ENCODE data around the gene KCNC1.

The KCNC1 gene

GRCh38 chr11:17734418-17734911 lies at the start of gene KCNC1:
Gene KCNC1 (plus strand): TSS chr11:17734781. CDS start chr11:17736003, 1,222 bp downstream.
- DNase-seq (ENCODE audit: low read depth): no peak

GRCh38 chr11:17686231-17686980 lies 48.2 kb upstream of the KCNC1 start:
- DNase-seq (ENCODE audit: low read depth): no peak

GRCh38 chr11:17687946-17688670 lies 46.5 kb upstream of the KCNC1 start:
- no peak for DNase-seq (ENCODE audit: low read depth)

GRCh38 chr11:17691550-17691949 lies 43.0 kb upstream of the KCNC1 start:
- no peak for DNase-seq (ENCODE audit: low read depth)

- DNase-seq (ENCODE audit: low read depth): no peak
These were observed 42.6 kb upstream of the KCNC1 start for GRCh38 chr11:17691976-17692375.

DNA sequence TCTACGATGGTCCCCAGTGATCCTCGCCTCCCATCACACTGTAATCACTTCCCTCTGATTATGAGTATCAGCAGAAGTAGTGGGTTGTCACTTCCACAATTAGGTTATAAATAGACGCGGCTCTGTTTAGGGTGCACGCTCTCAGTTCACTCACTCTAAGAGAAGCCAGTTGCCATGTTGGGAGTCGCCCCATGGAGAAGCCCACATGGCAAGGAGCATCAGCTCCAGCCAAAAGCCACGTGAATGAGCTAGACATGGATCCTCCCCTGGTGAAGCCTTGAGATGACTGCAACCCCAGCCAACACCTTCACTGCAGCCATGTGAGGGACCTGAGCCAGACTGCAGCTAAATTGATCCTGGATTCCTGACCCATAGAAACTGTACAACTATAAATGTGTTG lies 41.6 kb upstream of the KCNC1 start:
- DNase-seq (ENCODE audit: low read depth): no peak

- DNase-seq (ENCODE audit: low read depth): no peak
These were observed 41.0 kb upstream of the KCNC1 start for GRCh38 chr11:17693531-17693930.

- DNase-seq (ENCODE audit: low read depth): no peak
These were observed 40.0 kb upstream of the KCNC1 start for GRCh38 chr11:17694494-17695110.

DNA sequence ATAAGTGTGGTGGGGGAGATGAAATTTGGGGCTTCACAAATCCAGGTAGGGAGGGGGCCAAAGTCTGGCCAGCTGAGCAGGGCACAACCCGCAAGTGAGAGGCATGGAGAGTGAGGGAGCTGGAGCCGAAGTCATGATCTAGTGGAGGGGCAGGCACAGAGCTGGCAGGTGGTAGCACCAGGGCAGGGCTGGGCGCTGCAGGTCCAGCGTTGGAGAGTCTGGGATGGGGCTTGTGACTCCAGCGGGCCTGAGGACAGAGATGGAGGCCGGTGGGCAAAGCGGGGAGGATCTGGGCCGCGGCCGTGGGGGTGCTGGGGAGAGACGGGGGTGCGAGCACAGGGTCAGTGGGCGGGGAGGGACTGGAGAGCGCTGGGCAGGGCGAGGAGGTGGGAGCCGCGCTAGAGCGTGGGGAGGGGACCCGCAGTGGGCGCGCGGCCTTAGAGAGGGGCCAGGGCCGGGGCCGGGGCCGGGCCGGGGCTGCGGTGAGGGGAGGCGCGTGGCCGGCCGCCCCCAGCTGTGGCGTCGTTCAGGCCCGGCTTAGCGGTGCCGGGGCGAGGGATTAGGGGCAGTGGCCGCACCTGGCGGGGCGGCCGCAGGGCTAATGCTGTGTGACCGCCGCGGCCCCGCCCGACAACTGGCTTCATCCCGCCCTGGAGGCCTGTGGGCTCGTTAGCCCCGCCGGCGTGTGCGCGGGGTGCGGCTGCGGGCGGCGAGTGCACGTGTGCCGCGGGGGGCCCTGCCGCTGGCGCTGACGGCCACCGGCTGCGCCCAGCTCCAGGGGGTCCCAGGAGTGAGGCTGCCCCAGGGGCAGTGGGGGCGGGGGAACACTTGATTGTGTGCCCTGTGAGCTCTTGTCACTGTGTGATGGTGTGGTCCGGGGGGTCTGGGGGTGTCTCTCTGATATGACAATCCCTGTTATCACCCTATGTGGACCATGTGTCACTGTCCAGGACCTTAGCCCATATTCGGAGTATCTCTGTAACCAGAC lies 38.8 kb upstream of the KCNC1 start:
- DNase-seq (ENCODE audit: low read depth): no peak

- DNase-seq (ENCODE audit: low read depth): no peak
These were observed 37.8 kb upstream of the KCNC1 start for GRCh38 chr11:17696741-17697140.

DNA sequence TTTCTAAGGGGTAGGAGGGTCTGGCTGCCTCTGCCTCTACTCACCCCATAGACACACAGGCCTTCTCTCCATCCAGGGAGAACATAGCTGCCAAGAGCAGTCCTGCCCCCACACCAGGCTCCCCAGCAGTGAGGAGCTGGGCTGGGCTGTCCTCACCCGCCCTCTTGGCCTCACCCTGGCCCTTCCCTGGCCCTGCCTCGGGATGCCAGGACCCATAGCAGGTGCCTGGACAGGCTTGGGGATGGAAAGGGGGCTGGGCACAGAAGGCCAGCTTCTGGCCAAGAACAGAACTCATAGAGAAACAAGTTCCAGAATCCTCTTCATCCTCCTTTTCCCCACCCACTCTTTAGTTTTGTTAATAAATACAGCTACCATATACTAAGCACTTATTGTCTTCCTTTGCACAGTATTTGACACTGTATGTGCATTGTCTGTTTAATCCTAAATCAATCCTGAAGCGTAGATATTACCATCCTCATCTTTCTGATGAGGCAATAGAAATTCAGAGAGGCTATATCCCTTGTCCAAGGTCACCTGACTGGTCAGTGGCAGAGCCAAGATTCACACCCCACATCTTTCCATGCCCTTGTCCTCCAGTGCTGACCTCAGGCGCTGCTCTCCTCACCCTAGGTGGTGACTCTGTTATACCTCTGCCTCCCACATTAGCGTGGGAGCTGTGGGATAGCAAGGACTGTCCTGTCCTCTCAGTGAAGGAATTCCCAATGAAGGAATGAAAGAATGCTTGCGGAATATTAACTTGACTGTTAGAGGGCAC lies 37.2 kb upstream of the KCNC1 start:
- no peak for DNase-seq (ENCODE audit: low read depth)

GRCh38 chr11:17699147-17700114 lies 35.1 kb upstream of the KCNC1 start:
- no peak for DNase-seq (ENCODE audit: low read depth)

DNA sequence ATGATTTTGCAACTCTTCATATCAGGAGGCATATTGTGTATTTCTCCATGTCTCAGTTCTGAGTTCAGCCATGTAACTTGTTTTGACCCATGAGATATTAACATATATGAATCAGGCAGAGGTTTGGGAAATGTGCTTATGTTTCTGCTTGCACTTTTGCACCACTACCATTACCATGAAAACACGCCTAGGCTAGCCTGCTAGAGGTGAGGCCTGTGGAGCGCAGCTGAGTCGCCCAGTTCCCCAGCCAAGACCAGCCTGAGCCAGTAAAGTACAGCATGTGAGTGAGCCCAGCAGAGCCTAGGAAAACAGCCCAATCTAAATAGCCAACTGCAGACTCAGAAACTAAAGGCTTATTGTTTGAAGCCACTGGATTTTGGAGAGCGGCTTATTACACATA lies 33.6 kb upstream of the KCNC1 start:
- DNase-seq (ENCODE audit: low read depth): no peak

DNA sequence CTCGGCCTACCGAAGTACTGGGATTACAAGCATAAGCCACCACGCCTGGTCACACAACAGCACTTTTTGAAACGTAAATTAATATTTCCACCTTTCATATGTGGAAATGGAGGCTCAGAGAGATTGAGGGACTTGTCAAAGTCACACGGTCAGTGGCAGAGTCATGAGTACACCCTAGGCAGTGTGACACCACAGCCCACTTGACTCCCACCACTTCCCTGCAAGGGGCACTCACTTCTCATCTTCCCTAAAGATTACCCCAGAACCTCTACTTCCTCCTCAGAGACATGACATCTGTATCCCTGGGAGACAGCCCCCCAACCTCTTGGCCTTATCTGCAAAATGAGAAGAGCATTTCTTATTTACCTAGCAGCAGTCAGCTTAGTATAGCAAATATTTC lies 31.7 kb upstream of the KCNC1 start:
- no peak for DNase-seq (ENCODE audit: low read depth)

- no peak for DNase-seq (ENCODE audit: low read depth)
These were observed 30.6 kb upstream of the KCNC1 start for GRCh38 chr11:17703951-17704350.

DNA sequence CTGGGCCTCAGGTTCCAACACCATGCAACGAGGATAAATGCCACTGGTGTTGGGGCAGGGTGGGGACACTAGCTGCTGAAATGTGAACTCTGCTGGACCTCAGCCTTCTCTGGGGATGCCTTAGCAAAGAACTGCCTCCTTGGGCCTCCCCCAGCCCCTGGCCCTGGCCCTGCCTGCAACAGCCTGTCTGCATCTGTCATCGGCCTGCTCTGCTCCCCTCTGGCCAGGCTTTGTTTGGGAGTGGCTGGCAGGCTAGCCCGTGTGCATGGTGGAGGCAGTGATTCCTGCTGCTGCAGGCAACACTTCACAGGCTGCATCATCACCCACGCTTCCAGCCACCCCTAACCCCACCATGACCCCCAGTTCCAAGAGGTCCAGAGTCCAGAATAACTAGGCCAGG lies 26.8 kb upstream of the KCNC1 start:
- DNase-seq (ENCODE audit: low read depth): no peak

DNA sequence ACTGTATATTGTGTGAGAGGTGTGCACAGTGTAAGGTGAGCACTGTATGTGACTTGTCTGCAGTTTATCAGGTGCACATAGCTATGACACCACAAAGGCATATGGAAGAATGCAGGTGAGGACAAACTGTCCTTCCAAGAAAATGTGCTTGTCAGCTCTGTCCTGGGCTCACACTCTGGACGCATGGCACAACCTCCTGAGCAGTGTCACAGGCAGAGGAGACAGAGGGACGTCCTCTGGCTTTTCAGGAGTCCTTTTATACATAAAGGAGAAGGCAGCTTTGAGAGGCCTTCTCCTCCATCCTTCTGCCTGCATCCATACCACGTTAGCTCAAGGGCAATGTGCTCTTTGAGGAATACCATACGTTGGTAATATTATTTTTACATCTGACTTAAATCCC lies 22.7 kb upstream of the KCNC1 start:
- DNase-seq (ENCODE audit: low read depth): no peak

DNA sequence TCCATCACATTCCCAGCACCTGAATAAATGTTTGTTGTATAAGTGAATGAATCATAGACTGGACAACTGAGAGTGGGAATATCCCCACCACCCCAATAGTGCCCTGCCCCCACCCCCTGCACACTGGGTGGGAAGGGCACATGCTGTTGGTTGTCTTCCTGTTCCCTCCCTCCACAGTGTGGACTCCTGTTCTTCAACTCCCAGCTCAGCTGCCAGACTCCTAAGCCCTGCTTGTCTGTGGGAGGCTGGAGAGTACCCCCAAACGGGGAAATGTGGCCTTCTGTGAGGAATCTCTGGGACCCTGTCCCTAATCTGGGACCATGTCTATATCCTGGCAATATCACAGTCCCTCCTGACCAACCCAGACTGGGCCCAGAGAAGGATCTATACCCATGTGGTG lies 20.7 kb upstream of the KCNC1 start:
- no peak for DNase-seq (ENCODE audit: low read depth)

DNA sequence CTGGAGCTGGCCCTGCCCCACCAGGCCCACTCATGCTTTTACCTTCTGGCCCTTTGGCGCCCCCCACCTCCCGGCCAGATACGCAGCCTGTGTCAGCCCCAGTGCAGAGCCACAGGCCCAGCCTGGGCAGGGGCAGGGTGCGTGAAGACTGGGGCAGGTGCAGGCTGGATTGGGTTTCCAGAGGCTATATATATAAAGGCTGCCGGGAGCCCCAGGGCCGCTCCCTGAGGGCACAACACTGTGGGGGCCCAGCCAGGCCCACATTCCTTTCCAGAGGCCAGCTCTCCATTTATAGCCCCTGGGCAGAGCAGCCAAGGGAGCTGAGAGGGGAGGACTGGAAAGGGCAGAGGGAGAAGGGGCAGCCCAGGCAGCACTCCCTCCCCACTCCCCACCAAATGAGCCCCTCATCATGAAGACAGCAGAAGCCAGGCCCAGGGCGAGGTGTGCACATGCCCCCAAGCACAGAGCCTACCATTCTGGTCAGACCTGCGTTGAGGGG lies 20.2 kb upstream of the KCNC1 start:
- no peak for DNase-seq (ENCODE audit: low read depth)

DNA sequence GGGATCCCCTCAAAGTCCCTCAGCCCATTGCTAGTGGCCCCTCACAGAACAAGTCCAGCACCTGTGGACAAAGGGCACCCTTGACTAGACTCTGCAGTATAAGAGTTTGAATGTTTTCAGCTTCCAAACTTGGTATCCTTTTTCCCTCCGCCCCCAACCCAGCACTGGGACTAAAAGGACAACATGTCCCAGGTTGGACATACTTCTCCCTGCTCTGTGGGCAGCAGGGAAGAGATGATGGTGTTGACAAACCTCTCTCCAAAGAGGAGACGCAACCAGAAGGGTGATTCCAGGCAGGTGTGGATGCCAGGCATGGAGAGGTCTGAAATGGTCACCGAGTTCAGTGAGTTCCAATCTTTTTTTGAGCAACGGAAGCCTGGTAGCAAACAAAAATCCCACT lies 19.7 kb upstream of the KCNC1 start:
- no peak for DNase-seq (ENCODE audit: low read depth)

Measured in GM04503 (cell line).